ENCODE measurements around the gene MITF. TPM values are rescaled to one million over a fixed set of nuclear protein-coding genes. Genes with fewer than 3 reads are reported as not detected.

MITF gene
- polyA plus RNA-seq, 1 donor (not counting 4 experiments of a cell fraction or from before 2014, with no cell fraction given): 2.7 TPM

DNA sequence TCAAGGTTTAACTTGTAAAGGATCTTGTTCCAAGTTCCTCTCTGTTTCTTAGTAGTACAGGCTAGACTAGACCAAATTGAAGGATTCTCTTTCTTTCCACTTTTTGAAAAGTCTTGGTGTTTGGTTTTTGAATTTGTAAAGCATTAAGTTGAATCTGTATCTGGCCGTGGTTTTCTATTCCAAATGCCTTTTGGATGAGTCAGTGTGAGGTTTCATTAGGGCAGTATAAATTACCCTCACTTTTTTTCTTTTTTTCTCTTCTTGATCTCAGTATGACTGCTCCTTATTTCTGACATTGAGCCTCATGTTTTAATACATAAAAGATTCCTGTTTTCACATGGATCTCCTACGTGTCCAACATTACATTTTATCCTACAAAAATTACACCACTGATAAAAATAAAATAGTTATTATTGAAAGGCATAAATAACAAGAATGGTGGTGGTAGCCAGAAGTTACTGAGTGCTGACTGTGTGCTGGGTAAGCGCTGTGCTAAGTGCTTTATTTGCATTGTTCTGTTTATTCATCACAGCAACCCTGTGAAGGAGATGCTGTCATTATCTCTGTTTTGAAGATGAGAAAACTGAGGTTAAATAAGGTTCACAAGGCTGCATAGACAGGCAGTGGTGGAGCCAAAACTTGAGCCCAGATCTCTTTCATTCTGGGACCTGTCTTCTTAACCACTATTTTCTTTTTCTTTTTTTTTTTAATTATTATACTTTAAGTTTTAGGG lies 48.3 kb downstream of the MITF start:
- Histone ChIP-seq H3K9me1 (ENCODE audit: control insufficient read depth, extremely low read depth, insufficient read depth, low read length) (no peaks in the 10 kb centered on the region), H3K4me3 (ENCODE audit: control insufficient read depth in 2 of 3, extremely low read depth in 1 of 3, insufficient read depth in 2 of 3, low read depth in 1 of 3, low read length in 3 of 3) (peak overlapping the region in 1 of 3 experiments; percentile 3), H3K4me2 (ENCODE audit: control insufficient read depth, extremely low read depth, insufficient read depth, low read depth, low read length) (peak overlapping the region; percentile 59), H3K4me1 (ENCODE audit: control insufficient read depth, extremely low read depth, insufficient read depth, low read length) (peaks cover 28% of the 10 kb centered on the region), H3K27me3 (ENCODE audit: control insufficient read depth, extremely low read depth, insufficient read depth, low read length) (no peaks in the 10 kb centered on the region), H4K20me1 (ENCODE audit: control insufficient read depth, extremely low read depth, insufficient read depth, low read length) (no peaks in the 10 kb centered on the region), H2AFZ (ENCODE audit: control insufficient read depth, low read length) (peak overlapping the region; percentile 1), H3K9me3 (ENCODE audit: control insufficient read depth, low read depth, low read length) (no peaks in the 10 kb centered on the region), H3K9ac (ENCODE audit: control insufficient read depth, extremely low read depth, insufficient read depth, low read length) (no peak overlapping the region), H3K79me2 (ENCODE audit: control insufficient read depth, insufficient read depth, low read length) (no peaks in the 10 kb centered on the region), H3K27ac (ENCODE audit: control insufficient read depth, insufficient read depth, low read length) (peak overlapping the region; percentile 18), H3K36me3 (ENCODE audit: control insufficient read depth in 2 of 2, extremely low read depth in 1 of 2, insufficient read depth in 2 of 2, low read length in 2 of 2) (no peaks in the 10 kb centered on the region)
- dilution Hi-C loops (cut with MboI; ENCODE audit: extremely low pct_ligation_motif_present, low sequenced_read_pairs): no loop called here
- no peak for TF ChIP-seq EZH2 (IDR thresholded peaks at IDR 0.05; ENCODE audit: low read length)
- TF ChIP-seq, protein P1, sequence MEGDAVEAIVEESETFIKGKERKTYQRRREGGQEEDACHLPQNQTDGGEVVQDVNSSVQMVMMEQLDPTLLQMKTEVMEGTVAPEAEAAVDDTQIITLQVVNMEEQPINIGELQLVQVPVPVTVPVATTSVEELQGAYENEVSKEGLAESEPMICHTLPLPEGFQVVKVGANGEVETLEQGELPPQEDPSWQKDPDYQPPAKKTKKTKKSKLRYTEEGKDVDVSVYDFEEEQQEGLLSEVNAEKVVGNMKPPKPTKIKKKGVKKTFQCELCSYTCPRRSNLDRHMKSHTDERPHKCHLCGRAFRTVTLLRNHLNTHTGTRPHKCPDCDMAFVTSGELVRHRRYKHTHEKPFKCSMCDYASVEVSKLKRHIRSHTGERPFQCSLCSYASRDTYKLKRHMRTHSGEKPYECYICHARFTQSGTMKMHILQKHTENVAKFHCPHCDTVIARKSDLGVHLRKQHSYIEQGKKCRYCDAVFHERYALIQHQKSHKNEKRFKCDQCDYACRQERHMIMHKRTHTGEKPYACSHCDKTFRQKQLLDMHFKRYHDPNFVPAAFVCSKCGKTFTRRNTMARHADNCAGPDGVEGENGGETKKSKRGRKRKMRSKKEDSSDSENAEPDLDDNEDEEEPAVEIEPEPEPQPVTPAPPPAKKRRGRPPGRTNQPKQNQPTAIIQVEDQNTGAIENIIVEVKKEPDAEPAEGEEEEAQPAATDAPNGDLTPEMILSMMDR (optimal IDR thresholded peaks at IDR 0.05 in 1 of 3, IDR thresholded peaks at IDR 0.05 in 1 of 3, conservative IDR thresholded peaks at IDR 0.05 in 1 of 3; ENCODE audit: extremely low read depth in 1 of 3, insufficient read depth in 2 of 3, low read length in 3 of 3): no peak
- DNase-seq (ENCODE audit: low read depth, low spot score) (no peak), FAIRE-seq (peak; percentile 76)

DNA sequence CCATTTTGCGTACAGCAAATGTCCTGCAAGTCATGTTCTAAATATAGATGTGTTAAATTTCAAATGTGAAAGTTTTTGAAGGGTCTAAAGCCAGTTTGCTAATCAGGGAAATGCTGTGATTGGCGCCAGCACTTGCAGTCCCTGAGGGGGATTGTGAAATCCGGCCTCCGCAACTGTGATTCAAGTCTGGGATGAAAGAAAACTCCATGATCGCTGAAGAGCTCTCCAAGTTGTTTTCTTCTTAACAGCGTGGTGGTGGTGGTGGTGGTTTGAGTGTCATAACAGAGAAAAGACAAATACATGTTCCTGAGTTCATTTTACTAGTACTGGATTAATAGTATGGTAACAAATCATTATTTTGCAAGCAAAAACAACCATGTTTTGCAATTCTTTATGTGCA lies 51.8 kb downstream of the MITF start:
- FAIRE-seq: no peak
- H3K79me2 ChIP-seq (ENCODE audit: control insufficient read depth, insufficient read depth, low read length): no peaks in the 10 kb centered on the region
- no peaks in the 10 kb centered on the region for H3K36me3 ChIP-seq (ENCODE audit: control insufficient read depth in 2 of 2, extremely low read depth in 1 of 2, insufficient read depth in 2 of 2, low read length in 2 of 2)
- no peak for DNase-seq (ENCODE audit: low read depth, low spot score)
- H3K9me1 ChIP-seq (ENCODE audit: control insufficient read depth, extremely low read depth, insufficient read depth, low read length): no peaks in the 10 kb centered on the region
- dilution Hi-C loops (cut with MboI; ENCODE audit: extremely low pct_ligation_motif_present, low sequenced_read_pairs): no loop called here
- TF ChIP-seq, protein P1 (optimal IDR thresholded peaks at IDR 0.05 in 1 of 3, IDR thresholded peaks at IDR 0.05 in 1 of 3, conservative IDR thresholded peaks at IDR 0.05 in 1 of 3; ENCODE audit: extremely low read depth in 1 of 3, insufficient read depth in 2 of 3, low read length in 3 of 3): no peak
- no peak for TF ChIP-seq EZH2 (IDR thresholded peaks at IDR 0.05; ENCODE audit: low read length)
- H2AFZ ChIP-seq (ENCODE audit: control insufficient read depth, low read length): no peak overlapping the region
- no peaks in the 10 kb centered on the region for H4K20me1 ChIP-seq (ENCODE audit: control insufficient read depth, extremely low read depth, insufficient read depth, low read length)
- no peak overlapping the region for H3K9ac ChIP-seq (ENCODE audit: control insufficient read depth, extremely low read depth, insufficient read depth, low read length)
- no peak overlapping the region for H3K4me3 ChIP-seq (ENCODE audit: control insufficient read depth in 2 of 3, extremely low read depth in 1 of 3, insufficient read depth in 2 of 3, low read depth in 1 of 3, low read length in 3 of 3)
- peaks cover 13% of the 10 kb centered on the region for H3K4me1 ChIP-seq (ENCODE audit: control insufficient read depth, extremely low read depth, insufficient read depth, low read length)
- no peaks in the 10 kb centered on the region for H3K27me3 ChIP-seq (ENCODE audit: control insufficient read depth, extremely low read depth, insufficient read depth, low read length)
- H3K27ac ChIP-seq (ENCODE audit: control insufficient read depth, insufficient read depth, low read length): no peak overlapping the region
- H3K4me2 ChIP-seq (ENCODE audit: control insufficient read depth, extremely low read depth, insufficient read depth, low read depth, low read length): no peak overlapping the region
- H3K9me3 ChIP-seq (ENCODE audit: control insufficient read depth, low read depth, low read length): no peaks in the 10 kb centered on the region

All from keratinocyte (primary cell).